Measurements from ENCODE around the gene PGLYRP1.

PGLYRP1 gene

GRCh38 chr19:46022431-46023310 lies at the start of gene PGLYRP1:
Gene PGLYRP1, minus strand, starts transcription at chr19:46023053. Its CDS starts 32 bp downstream, at chr19:46023021.
- no peak for DNase-seq

- no peak for DNase-seq
Observed at GRCh38 chr19:46069806-46070341, 47.0 kb upstream of the PGLYRP1 start.

- no peak for DNase-seq
Observed at GRCh38 chr19:46068345-46069258, 45.7 kb upstream of the PGLYRP1 start.

- DNase-seq: no peak
Observed at GRCh38 chr19:46067691-46068090, 44.8 kb upstream of the PGLYRP1 start.

- DNase-seq: no peak
Observed at GRCh38 chr19:46066471-46066870, 43.6 kb upstream of the PGLYRP1 start.

GRCh38 chr19:46065486-46066071 lies 42.7 kb upstream of the PGLYRP1 start:
- DNase-seq: no peak

GRCh38 chr19:46063201-46063600 lies 40.3 kb upstream of the PGLYRP1 start:
- no peak for DNase-seq

- no peak for DNase-seq
Observed at GRCh38 chr19:46060012-46060411, 37.2 kb upstream of the PGLYRP1 start.

GRCh38 chr19:46058778-46059177 lies 35.9 kb upstream of the PGLYRP1 start:
- DNase-seq: no peak

GRCh38 chr19:46056536-46056935 lies 33.7 kb upstream of the PGLYRP1 start:
- no peak for DNase-seq

GRCh38 chr19:46052896-46053295 lies 30.0 kb upstream of the PGLYRP1 start:
- DNase-seq: no peak

- no peak for DNase-seq
Observed at GRCh38 chr19:46049597-46049996, 26.7 kb upstream of the PGLYRP1 start.

GRCh38 chr19:46043519-46043918 lies 20.7 kb upstream of the PGLYRP1 start:
- DNase-seq: no peak

- no peak for DNase-seq
Observed at GRCh38 chr19:46042252-46042883, 19.5 kb upstream of the PGLYRP1 start.

- DNase-seq: no peak
Observed at GRCh38 chr19:46040952-46041500, 18.2 kb upstream of the PGLYRP1 start, which contains the start of gene IGFL4. Gene IGFL4, minus strand, starts transcription at chr19:46041002. Its CDS starts 40 bp downstream, at chr19:46040962.

GRCh38 chr19:46040125-46040524 lies 17.3 kb upstream of the PGLYRP1 start:
- no peak for DNase-seq

- no peak for DNase-seq
Observed at GRCh38 chr19:46036744-46037128, 13.9 kb upstream of the PGLYRP1 start.

- DNase-seq: no peak
Observed at GRCh38 chr19:46035986-46036743, 13.3 kb upstream of the PGLYRP1 start.

- no peak for DNase-seq
Observed at GRCh38 chr19:46035546-46035945, 12.7 kb upstream of the PGLYRP1 start.

GRCh38 chr19:46033401-46033800 lies 10.5 kb upstream of the PGLYRP1 start:
- no peak for DNase-seq

- no peak for DNase-seq
Observed at GRCh38 chr19:46032597-46033025, 9.8 kb upstream of the PGLYRP1 start.
